ENCODE results near the gene S100A3. TPM values are rescaled to one million over a fixed set of nuclear protein-coding genes. Genes with fewer than 3 reads are reported as not detected.

S100A3 gene
- total and polyA plus RNA-seq, 4 donors: not detected

- Histone ChIP-seq H3K36me3 (ENCODE audit: control insufficient read depth in 4 of 4, insufficient read depth in 3 of 4, low read depth in 1 of 4, low read length in 3 of 4) (no peaks in the 10 kb centered on the region), H3K4me1 (ENCODE audit: control insufficient read depth in 4 of 4, insufficient read depth in 4 of 4, low read length in 3 of 4) (no peaks in the 10 kb centered on the region), H3K9me3 (ENCODE audit: control insufficient read depth in 4 of 4, low read length in 3 of 4) (no peaks in the 10 kb centered on the region), H3K9ac (ENCODE audit: low read depth in 1 of 2, low read length in 2 of 2) (no peak overlapping the region), H3K27ac (ENCODE audit: low read depth in 1 of 2, low read length in 2 of 2) (peak overlapping the region in 1 of 2 donors; percentile 32), H3K4me3 (ENCODE audit: low read depth in 1 of 3, low read length in 3 of 3) (no peak overlapping the region), H3K27me3 (ENCODE audit: control insufficient read depth in 4 of 4, insufficient read depth in 4 of 4, low read length in 3 of 4) (no peaks in the 10 kb centered on the region)
- TF ChIP-seq HNF4A (conservative IDR thresholded peaks at IDR 0.05): no peak
- no peak for TF ChIP-seq JUND (IDR thresholded peaks at IDR 0.05)
- TF ChIP-seq HNF4G (IDR thresholded peaks at IDR 0.05): no peak
- no peak for TF ChIP-seq GABPA (IDR thresholded peaks at IDR 0.05 in 1 of 2, conservative IDR thresholded peaks at IDR 0.05 in 1 of 2)
- TF ChIP-seq, protein P1, sequence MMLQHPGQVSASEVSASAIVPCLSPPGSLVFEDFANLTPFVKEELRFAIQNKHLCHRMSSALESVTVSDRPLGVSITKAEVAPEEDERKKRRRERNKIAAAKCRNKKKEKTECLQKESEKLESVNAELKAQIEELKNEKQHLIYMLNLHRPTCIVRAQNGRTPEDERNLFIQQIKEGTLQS (IDR thresholded peaks at IDR 0.05): no peak
- TF ChIP-seq REST (IDR thresholded peaks at IDR 0.05): no peak
- TF ChIP-seq SP1 (IDR thresholded peaks at IDR 0.05): no peak
- no peak for TF ChIP-seq YY1 (IDR thresholded peaks at IDR 0.05)
- no peak for TF ChIP-seq FOXA1 (IDR thresholded peaks at IDR 0.05)
- TF ChIP-seq, protein P2, sequence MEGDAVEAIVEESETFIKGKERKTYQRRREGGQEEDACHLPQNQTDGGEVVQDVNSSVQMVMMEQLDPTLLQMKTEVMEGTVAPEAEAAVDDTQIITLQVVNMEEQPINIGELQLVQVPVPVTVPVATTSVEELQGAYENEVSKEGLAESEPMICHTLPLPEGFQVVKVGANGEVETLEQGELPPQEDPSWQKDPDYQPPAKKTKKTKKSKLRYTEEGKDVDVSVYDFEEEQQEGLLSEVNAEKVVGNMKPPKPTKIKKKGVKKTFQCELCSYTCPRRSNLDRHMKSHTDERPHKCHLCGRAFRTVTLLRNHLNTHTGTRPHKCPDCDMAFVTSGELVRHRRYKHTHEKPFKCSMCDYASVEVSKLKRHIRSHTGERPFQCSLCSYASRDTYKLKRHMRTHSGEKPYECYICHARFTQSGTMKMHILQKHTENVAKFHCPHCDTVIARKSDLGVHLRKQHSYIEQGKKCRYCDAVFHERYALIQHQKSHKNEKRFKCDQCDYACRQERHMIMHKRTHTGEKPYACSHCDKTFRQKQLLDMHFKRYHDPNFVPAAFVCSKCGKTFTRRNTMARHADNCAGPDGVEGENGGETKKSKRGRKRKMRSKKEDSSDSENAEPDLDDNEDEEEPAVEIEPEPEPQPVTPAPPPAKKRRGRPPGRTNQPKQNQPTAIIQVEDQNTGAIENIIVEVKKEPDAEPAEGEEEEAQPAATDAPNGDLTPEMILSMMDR (IDR thresholded peaks at IDR 0.05; ENCODE audit: low read depth, low read length, missing input control): no peak
- no peak for TF ChIP-seq RXRA (IDR thresholded peaks at IDR 0.05)
- no peak for TF ChIP-seq EGR1 (IDR thresholded peaks at IDR 0.05; ENCODE audit: low read depth in 2 of 2)
- TF ChIP-seq, protein P3, sequence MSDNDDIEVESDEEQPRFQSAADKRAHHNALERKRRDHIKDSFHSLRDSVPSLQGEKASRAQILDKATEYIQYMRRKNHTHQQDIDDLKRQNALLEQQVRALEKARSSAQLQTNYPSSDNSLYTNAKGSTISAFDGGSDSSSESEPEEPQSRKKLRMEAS (IDR thresholded peaks at IDR 0.05): no peak
- TF ChIP-seq, protein P4, sequence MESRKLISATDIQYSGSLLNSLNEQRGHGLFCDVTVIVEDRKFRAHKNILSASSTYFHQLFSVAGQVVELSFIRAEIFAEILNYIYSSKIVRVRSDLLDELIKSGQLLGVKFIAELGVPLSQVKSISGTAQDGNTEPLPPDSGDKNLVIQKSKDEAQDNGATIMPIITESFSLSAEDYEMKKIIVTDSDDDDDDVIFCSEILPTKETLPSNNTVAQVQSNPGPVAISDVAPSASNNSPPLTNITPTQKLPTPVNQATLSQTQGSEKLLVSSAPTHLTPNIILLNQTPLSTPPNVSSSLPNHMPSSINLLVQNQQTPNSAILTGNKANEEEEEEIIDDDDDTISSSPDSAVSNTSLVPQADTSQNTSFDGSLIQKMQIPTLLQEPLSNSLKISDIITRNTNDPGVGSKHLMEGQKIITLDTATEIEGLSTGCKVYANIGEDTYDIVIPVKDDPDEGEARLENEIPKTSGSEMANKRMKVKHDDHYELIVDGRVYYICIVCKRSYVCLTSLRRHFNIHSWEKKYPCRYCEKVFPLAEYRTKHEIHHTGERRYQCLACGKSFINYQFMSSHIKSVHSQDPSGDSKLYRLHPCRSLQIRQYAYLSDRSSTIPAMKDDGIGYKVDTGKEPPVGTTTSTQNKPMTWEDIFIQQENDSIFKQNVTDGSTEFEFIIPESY (IDR thresholded peaks at IDR 0.05): no peak
- TF ChIP-seq RAD21 (IDR thresholded peaks at IDR 0.05): no peak
- no peak for DNase-seq (ENCODE audit: low spot score)
- 72% methylated on average over 10 of the region's 10 CpGs for WGBS
Measured at GRCh38 chr1:153544453-153545066, 4.5 kb downstream of the S100A3 start.

DNA sequence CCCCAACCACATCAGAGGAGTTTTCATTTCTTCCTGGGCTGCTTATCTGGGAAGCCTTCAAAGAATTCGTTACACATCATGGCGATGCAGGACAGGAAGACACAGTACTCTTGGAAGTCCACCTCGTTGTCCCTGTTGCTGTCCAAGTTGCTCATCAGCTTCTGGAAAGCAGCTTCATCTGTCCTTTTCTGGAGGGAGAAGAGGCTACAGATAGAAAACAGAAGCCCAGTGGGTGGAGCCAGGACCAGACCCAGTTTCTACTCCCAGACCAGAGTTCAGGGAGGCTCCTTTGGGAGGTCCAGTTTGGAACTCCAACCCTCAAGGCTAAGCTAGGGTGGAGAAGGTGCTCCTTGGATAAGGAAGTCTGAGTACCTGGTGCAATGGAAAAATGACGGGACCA is 5.3 kb downstream of the S100A3 start:
- DNase-seq (ENCODE audit: low spot score): no peak
- Histone ChIP-seq H3K9me3 (ENCODE audit: control insufficient read depth in 4 of 4, low read length in 3 of 4) (no peaks in the 10 kb centered on the region), H3K9ac (ENCODE audit: low read depth in 1 of 2, low read length in 2 of 2) (no peak overlapping the region), H3K27ac (ENCODE audit: low read depth in 1 of 2, low read length in 2 of 2) (no peak overlapping the region), H3K4me1 (ENCODE audit: control insufficient read depth in 4 of 4, insufficient read depth in 4 of 4, low read length in 3 of 4) (no peaks in the 10 kb centered on the region), H3K4me3 (ENCODE audit: low read depth in 1 of 3, low read length in 3 of 3) (no peak overlapping the region), H3K27me3 (ENCODE audit: control insufficient read depth in 4 of 4, insufficient read depth in 4 of 4, low read length in 3 of 4) (no peaks in the 10 kb centered on the region), H3K36me3 (ENCODE audit: control insufficient read depth in 4 of 4, insufficient read depth in 3 of 4, low read depth in 1 of 4, low read length in 3 of 4) (no peaks in the 10 kb centered on the region)
- 89% methylated on average over 4 of the region's 4 CpGs for WGBS
- TF ChIP-seq, protein P4 (IDR thresholded peaks at IDR 0.05): no peak
- TF ChIP-seq FOXA2 (IDR thresholded peaks at IDR 0.05) (no peak), YY1 (IDR thresholded peaks at IDR 0.05) (no peak), SP1 (IDR thresholded peaks at IDR 0.05) (no peak), FOXA1 (IDR thresholded peaks at IDR 0.05) (no peak), EGR1 (IDR thresholded peaks at IDR 0.05; ENCODE audit: low read depth in 2 of 2) (no peak), RXRA (IDR thresholded peaks at IDR 0.05) (no peak)
- TF ChIP-seq, protein P2 (IDR thresholded peaks at IDR 0.05; ENCODE audit: low read depth, low read length, missing input control): no peak
- TF ChIP-seq, protein P1 (IDR thresholded peaks at IDR 0.05): no peak
